Activated T-cell treated with anti-CD3 and anti-CD28 coated beads, Interleukin-2, amount 50 U/mL, for 24 hours (primary cell): ENCODE results near the gene RDX.
"Not testable (repeated sequence)": the region's sequence is repeated elsewhere in the genome, so short reads cannot be mapped to it uniquely, and the experiment has no call there.

Experiments
- DNase-seq: peaks from one replicate; pipeline ENCODE4 v3.0.0-alpha.2; 2020
- H3K27ac Mint-ChIP-seq: 2 replicates; pipeline ENCODE4 v1.8.0; 2020; ENCODE audit warnings: mild to moderate bottlenecking, mixed read lengths
- H3K27me3 Mint-ChIP-seq: 2 replicates; pipeline ENCODE4 v1.8.0; 2020; ENCODE audit warnings: mixed read lengths
- H3K36me3 Mint-ChIP-seq: 2 replicates; pipeline ENCODE4 v1.8.0; 2020; ENCODE audit warnings: low read depth, mixed read lengths
- H3K4me1 Mint-ChIP-seq: 2 replicates; pipeline ENCODE4 v1.8.0; 2020; ENCODE audit warnings: low read depth, mixed read lengths
- H3K4me3 Mint-ChIP-seq: 2 replicates; pipeline ENCODE4 v1.8.0; 2020; ENCODE audit warnings: mild to moderate bottlenecking, moderate library complexity, mixed read lengths
- H3K9me3 Mint-ChIP-seq: 2 replicates; pipeline ENCODE4 v1.8.0; 2020; ENCODE audit warnings: mixed read lengths

Gene RDX

DNA sequence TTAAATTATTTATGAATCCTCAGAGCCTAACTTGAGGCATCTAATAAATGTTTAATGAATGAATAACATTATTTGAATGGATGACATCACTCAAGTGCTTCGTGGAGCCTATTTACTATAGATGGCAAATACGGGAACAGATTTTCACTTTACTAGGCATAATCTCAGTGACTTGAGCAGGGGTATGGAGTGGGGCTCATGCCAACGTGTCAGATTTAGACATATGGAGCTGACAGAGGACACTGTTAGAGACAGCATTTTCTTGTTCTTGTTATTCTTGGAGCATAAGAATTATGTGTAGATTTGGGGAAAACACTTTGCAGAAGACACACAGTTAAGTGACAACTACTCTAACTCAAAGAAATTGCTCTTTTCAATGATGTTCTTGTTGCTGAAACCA is 78.5 kb downstream of the RDX start:
- no peak for DNase-seq
- H3K27me3 Mint-ChIP-seq: no peaks in the 10 kb centered on the region
- no peaks in the 10 kb centered on the region for H3K9me3 Mint-ChIP-seq
- no peak overlapping the region for H3K4me3 Mint-ChIP-seq
- no peaks in the 10 kb centered on the region for H3K4me1 Mint-ChIP-seq
- H3K36me3 Mint-ChIP-seq: peaks cover 10% of the 10 kb centered on the region
- no peak overlapping the region for H3K27ac Mint-ChIP-seq

DNA sequence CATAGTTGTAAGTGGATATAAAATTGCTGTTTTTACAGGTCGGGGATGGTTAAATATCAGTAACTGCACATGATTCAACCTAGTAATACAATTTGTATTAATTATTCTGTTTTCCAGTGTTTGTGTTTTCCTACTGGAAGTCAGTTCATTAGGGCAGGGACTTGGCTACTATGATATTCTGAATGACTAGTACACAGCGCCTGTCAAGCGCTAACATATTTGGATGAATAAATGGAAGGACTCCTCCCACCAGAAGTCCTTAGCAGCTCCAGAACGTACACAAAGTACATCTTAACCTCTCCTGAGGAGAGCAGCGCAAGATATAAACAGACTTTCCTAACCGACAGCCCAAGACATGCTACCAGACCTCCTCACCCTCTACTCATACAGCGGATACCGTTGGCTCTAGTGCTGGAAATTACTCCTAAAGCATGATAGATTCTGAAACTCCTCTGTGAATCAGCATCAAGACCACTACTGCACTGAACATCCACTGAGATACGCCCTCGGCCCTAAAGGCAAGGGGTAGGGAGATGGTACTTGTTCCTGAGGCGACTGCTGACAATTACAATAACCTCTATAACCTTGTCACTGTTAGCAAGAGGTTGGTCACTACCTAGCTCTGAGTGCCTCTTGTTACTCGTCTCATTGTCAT is 79.1 kb downstream of the RDX start:
- Mint-ChIP-seq H3K4me3 (no peak overlapping the region), H3K27ac (no peak overlapping the region), H3K4me1 (no peaks in the 10 kb centered on the region), H3K36me3 (peaks cover 10% of the 10 kb centered on the region), H3K9me3 (no peaks in the 10 kb centered on the region), H3K27me3 (no peaks in the 10 kb centered on the region)
- no peak for DNase-seq

DNA sequence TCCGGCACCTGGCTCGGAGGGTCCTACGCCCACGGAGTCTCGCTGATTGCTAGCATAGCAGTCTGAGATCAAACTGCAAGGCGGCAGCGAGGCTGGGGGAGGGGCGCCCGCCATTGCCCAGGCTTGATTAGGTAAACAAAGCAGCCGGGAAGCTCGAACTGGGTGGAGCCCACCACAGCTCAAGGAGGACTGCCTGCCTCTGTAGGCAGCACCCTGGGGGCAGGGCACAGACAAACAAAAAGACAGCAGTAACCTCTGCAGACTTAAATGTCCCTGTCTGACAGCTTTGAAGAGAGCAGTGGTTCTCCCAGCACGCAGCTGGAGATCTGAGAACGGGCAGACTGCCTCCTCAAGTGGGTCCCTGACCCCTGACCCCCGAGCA is 87.1 kb downstream of the RDX start:
- H3K9me3 Mint-ChIP-seq, DNase-seq, H3K4me1 Mint-ChIP-seq, H3K36me3 Mint-ChIP-seq, H3K27ac Mint-ChIP-seq, H3K27me3 Mint-ChIP-seq: not testable (repeated sequence)
- H3K4me3 Mint-ChIP-seq: peak overlapping the region; percentile 54

DNA sequence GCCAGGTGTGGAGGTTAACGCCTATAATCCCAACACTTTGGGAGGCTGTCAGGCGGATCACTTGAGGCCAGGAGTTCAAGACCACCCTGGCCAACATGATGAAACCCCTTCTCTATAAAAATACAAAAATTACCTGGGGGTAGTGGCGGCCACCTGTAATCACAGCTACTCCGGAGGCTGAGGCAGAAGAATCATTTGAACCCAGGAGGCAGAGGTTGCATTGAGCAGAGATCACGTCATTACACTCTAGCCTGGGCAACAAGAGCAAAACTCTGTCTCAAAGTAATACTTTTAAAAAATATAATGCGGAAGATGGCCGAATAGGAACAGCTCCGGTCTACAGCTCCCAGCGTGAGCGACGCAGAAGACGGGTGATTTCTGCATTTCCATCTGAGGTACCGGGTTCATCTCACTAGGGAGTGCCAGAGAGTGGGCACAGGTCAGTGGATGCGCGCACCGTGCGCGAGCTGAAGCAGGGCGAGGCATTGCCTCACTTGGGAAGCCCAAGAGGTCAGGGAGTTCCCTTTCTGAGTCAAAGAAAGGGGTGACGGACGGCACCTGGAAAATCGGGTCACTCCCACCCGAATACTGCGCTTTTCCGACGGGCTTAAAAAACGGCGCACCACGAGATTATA is 87.6 kb downstream of the RDX start:
- not testable (repeated sequence) for H3K27ac Mint-ChIP-seq, H3K36me3 Mint-ChIP-seq, H3K4me1 Mint-ChIP-seq, H3K27me3 Mint-ChIP-seq, DNase-seq, H3K9me3 Mint-ChIP-seq
- H3K4me3 Mint-ChIP-seq: peak overlapping the region; percentile 54

DNA sequence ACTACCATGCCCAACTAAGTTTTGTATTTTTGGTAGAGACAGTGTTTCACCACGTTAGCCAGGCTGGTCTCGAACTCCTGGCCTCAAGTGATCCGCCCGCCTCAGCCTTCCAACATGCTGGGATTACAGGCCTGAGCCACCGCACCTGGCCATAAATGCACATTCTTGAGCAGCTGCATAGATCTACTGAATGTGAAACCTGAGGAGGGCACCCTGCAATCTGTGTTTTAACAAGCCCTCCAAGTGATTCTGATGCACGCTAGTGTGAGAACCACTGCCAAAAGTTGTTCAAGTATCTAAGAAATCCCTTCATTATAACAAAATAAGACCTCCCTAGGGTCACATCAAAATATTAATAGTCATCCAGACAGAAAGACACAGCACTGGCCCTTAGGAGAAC is 89.3 kb downstream of the RDX start:
- Mint-ChIP-seq H3K4me1 (peaks cover 6% of the 10 kb centered on the region), H3K9me3 (no peaks in the 10 kb centered on the region), H3K4me3 (no peak overlapping the region), H3K36me3 (no peaks in the 10 kb centered on the region), H3K27ac (no peak overlapping the region), H3K27me3 (peaks cover 3% of the 10 kb centered on the region)
- DNase-seq: no peak

DNA sequence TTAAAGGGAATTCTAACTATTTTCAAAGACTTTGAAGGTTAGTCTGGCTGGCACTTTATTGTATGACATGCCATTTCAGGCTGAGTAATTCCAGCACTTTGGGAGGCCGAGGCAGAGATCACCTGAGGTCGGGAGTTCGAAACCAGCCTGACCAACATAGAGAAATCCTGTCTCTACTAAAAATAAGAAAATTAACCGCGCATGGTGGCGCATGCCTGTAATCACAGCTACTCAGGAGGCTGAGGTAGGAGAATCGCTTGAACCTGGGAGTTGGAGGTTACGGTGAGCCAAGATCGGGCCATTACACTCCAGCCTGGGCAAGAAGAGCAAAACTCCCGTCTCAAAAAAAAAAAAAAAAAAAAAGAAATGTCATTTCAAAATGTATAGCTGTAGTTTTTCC is 95.6 kb downstream of the RDX start:
- no peaks in the 10 kb centered on the region for H3K36me3 Mint-ChIP-seq
- no peak for DNase-seq
- no peaks in the 10 kb centered on the region for H3K4me1 Mint-ChIP-seq
- no peaks in the 10 kb centered on the region for H3K9me3 Mint-ChIP-seq
- H3K27ac Mint-ChIP-seq: no peak overlapping the region
- no peaks in the 10 kb centered on the region for H3K27me3 Mint-ChIP-seq
- H3K4me3 Mint-ChIP-seq: no peak overlapping the region

DNA sequence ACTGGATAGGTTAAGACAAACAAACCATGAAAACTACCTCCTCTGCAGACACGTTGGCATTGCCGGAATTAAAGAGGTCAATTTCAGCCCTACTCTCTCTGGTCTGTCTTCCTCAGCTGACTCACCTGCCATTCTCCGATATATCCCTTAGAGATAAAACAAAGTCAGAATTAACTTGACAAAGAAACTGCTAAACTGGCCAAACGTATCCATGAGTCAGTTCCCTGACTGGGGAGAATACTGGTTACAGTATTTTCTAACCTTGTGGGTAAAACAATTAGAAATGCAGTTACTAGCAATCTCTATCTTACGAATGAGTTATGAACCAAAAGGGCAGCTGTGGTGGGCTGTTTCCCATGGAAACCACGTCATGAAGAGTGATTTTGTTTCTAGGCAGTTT is 96.2 kb downstream of the RDX start:
- DNase-seq: no peak
- no peaks in the 10 kb centered on the region for H3K9me3 Mint-ChIP-seq
- H3K27ac Mint-ChIP-seq: no peak overlapping the region
- H3K36me3 Mint-ChIP-seq: no peaks in the 10 kb centered on the region
- H3K27me3 Mint-ChIP-seq: no peaks in the 10 kb centered on the region
- no peaks in the 10 kb centered on the region for H3K4me1 Mint-ChIP-seq
- no peak overlapping the region for H3K4me3 Mint-ChIP-seq

DNA sequence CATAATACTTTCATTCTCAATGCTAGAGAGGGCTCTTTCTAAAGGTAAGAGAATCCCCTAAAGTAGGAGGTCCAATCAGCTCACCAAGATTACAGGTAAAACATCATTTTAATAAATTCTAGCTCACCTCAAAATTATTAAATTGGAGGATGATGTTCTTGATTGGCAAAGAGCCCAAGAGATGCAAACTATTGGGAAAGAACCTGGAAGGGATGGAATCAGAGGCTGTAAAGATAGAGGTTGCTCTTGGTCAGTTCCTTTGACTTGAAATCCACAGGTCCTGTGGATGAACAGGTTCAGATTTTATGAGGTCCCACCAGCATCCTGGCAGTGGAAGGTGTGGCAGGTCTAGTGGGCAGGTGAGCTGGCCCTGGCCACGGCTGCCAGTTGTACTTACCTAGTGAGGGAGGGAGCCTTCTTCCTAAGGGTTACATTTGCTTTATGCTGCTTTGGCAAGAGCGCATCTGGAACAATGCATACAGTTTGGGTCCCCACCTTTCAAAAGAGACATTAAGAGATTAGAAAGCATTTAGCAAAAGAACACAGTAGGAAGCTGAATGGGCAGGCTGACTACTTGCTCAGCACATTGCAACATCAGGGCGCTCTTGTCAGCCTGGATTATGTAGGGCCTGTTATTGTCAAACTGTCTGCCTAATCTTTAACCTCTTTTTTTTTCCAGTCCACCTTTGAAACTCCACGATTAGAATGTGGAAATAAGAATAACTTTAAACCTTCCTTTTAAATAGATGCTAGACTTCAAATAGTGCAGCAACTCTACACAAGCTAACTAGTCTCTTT is 97.0 kb downstream of the RDX start:
- DNase-seq: no peak
- no peaks in the 10 kb centered on the region for H3K36me3 Mint-ChIP-seq
- no peak overlapping the region for H3K27ac Mint-ChIP-seq
- H3K9me3 Mint-ChIP-seq: no peaks in the 10 kb centered on the region
- no peaks in the 10 kb centered on the region for H3K4me1 Mint-ChIP-seq
- no peaks in the 10 kb centered on the region for H3K27me3 Mint-ChIP-seq
- no peak overlapping the region for H3K4me3 Mint-ChIP-seq

DNA sequence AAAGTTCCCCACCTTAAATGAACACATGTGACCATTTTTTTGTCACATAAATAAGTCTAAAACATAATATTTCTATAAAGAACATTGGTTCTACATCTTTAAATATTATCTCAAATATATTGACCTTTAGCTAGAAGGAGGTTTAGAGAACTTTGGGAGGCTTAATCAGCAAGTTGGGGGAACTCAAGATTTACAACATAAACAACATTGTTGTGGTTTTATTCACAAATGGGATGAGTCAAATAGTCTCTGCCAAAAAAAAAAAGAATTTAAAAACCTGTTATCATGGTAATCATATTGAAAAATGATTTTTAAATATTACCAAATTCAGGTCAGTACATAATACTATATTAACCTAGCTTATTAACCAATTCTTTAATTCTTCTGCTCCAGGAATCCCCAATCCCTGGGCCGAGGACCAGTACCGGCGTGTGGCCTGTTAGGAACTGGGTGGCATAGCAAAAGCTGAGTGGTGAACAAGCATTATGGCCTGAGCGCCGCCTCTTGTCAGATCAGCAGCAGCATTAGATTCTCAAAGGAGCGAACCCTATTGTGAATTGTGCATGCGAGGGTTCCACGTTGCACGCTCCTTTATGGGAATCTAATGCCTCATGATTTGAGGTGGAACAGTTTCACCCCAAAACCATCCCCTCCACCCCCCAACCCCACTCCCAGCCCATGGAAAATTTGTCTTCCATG is 98.2 kb downstream of the RDX start:
- H3K4me3 Mint-ChIP-seq: no peak overlapping the region
- H3K36me3 Mint-ChIP-seq: no peaks in the 10 kb centered on the region
- no peak for DNase-seq
- peaks cover under 1% of the 10 kb centered on the region for H3K4me1 Mint-ChIP-seq
- no peaks in the 10 kb centered on the region for H3K9me3 Mint-ChIP-seq
- peaks cover 2% of the 10 kb centered on the region for H3K27me3 Mint-ChIP-seq
- H3K27ac Mint-ChIP-seq: no peak overlapping the region

DNA sequence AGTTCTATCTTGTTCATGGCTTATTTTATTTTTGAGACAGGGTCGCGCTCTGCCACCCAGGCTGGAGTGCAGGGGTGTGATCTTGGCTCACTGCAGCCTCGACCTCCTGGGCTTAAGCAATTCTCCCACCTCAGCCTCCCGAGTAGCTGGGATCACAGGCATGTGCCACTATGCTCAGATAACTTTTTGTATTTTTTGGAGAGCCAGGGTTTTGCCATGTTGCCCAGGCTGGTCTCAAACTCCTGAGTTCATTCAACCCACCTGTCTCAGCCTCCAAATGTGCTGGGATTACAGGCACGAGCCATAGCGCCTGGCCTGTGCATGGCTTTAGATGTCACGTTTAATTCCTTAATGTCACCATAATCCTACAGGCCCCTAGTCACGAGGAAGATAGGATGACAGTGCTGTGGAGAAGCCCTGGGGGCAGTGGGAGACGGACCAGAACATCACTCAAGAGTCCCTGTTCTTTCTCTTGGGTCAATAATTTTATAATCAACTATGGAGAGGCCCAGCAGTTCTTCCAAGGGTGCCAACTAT is 99.5 kb downstream of the RDX start:
- Mint-ChIP-seq H3K27ac (no peak overlapping the region), H3K36me3 (no peaks in the 10 kb centered on the region), H3K4me1 (peaks cover 13% of the 10 kb centered on the region), H3K4me3 (no peak overlapping the region), H3K27me3 (peaks cover 6% of the 10 kb centered on the region), H3K9me3 (no peaks in the 10 kb centered on the region)
- DNase-seq: no peak

DNA sequence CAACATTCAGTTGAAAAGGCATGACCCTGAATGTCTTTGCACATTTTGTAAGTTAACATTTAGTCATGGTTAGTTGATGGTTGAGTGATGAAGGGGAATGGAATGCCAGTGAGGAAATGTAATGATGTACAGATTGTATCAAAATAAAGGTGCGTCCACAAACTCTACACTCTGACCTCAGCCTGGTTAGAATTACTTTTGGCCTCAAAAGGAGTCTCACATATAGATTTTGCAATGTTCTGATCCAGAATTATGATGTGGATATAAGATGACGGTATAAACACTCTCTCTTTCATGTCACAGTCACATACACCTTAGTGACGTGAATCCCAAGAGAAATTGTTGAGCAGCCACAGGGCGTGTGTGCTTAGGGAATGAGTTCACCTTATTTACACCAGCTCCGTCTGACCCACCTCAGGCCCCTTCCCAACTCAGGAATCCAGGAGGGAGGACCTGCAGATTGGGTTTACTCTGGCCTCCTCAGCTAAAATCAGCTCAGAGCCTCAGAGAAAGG is 100.1 kb downstream of the RDX start:
- no peak for DNase-seq
- H3K4me1 Mint-ChIP-seq: peaks cover 15% of the 10 kb centered on the region
- no peak overlapping the region for H3K27ac Mint-ChIP-seq
- no peaks in the 10 kb centered on the region for H3K9me3 Mint-ChIP-seq
- no peak overlapping the region for H3K4me3 Mint-ChIP-seq
- H3K27me3 Mint-ChIP-seq: peaks cover 7% of the 10 kb centered on the region
- H3K36me3 Mint-ChIP-seq: no peaks in the 10 kb centered on the region

DNA sequence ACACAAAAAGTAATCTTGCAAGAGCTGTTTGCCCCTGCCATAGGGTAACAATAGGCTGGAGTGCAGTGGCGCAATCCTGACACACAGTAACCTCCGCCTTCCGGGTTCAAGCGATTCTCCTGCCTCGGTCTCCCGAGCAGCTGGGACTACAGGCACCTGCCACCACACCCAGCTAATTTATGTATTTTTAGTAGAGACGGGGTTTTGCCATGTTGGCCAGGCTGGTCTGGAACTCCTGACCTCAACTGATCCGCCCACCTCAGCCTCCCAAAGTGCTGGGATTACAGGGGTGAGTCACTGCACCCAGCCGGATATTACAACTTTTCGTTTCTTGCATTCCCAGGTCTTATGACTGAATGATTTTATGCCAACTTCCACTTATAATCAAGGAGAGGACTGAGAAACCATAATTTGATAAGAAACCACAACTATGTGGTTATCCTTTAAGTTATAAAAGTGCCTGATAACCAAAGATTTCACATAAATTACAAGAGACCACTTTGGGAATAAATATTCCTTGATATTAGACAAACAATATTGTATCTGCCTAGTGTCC is 102.1 kb downstream of the RDX start:
- peaks cover 15% of the 10 kb centered on the region for H3K4me1 Mint-ChIP-seq
- H3K27me3 Mint-ChIP-seq: peaks cover 16% of the 10 kb centered on the region
- not testable (repeated sequence) for DNase-seq, H3K4me3 Mint-ChIP-seq, H3K27ac Mint-ChIP-seq, H3K9me3 Mint-ChIP-seq, H3K36me3 Mint-ChIP-seq

DNA sequence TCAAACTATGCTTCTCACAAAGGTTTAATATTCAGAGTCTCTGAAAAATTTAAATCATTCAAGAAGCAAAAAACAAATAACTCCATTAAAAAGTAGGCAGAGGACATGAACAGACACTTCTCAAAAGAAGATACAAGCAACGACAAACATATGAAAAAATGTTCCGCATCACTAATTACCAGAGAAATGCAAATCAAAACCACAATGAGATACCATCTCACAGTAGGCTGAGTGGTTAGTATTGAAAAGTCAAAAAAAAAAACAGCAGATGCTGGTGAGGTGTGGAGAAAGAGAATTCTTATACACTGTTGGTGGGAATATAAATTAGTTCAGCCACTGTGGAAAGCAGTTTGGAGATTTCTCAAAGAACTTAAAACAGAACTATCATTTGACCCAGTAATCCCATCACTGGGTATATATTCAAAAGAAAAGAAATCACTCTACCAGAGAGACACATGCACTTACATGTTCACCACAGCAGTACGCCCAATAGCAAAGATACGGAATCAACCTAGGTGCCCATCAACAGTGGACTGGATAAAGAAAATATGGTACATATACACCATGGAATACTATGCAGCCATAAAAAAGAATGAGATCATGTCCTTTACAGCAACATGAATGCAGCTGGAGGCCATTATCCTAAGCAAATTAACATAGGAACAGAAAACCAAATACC is 103.7 kb downstream of the RDX start:
- DNase-seq, H3K9me3 Mint-ChIP-seq, H3K4me3 Mint-ChIP-seq, H3K36me3 Mint-ChIP-seq, H3K27ac Mint-ChIP-seq: not testable (repeated sequence)
- Mint-ChIP-seq H3K4me1 (peaks cover 15% of the 10 kb centered on the region), H3K27me3 (peaks cover 17% of the 10 kb centered on the region)

DNA sequence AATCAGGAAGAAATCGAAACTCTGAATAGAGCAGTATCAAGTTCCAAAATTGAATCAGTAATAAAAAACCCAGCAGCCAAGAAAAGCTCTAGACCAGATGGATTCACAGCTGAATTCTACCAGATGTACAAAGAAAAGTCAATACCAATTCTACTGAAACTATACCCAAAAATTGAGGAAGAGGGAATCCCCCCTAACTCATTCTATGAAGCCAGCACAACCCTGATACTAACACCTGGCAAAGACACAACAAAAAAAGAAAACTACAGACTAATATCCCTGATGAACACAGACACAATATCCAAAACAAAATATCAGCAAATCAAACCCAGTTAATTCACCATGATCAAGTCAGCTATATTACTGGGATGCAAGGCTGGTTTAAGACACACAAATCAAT is 105.5 kb downstream of the RDX start:
- H3K27ac Mint-ChIP-seq: no peak overlapping the region
- H3K9me3 Mint-ChIP-seq: no peaks in the 10 kb centered on the region
- peaks cover 15% of the 10 kb centered on the region for H3K4me1 Mint-ChIP-seq

More for the DNA sequence above, 105.5 kb downstream of the RDX start:
- Mint-ChIP-seq H3K27me3 (peaks cover 25% of the 10 kb centered on the region), H3K4me3 (no peak overlapping the region), H3K36me3 (no peaks in the 10 kb centered on the region)
- DNase-seq: no peak
